Neural cell (in vitro differentiated cells): ENCODE measurements around the gene KANK4.

ENCODE experiments used
- EZH2 ChIP-seq: fragments of 200-600, 300-800 bp; shearing (Covaris generic), sonication (generic); IDR thresholded peaks from 2 replicates; pipeline ENCODE4 v1.6.1; 2014; ENCODE audit warnings: antibody characterized with exemption, low read length, borderline replicate concordance, mild to moderate bottlenecking; ENCODE audit not compliant: insufficient read depth, poor library complexity, severe bottlenecking
- MXI1 ChIP-seq: fragments of 450-650 bp; conservative IDR thresholded peaks from 2 replicates; pipeline ENCODE4 v1.6.1; 2014; ENCODE audit warnings: antibody characterized with exemption, mild to moderate bottlenecking; ENCODE audit not compliant: poor library complexity, severe bottlenecking
- POLR2AphosphoS5 ChIP-seq: IDR thresholded peaks from 2 replicates; pipeline ENCODE4 v1.6.1; 2012
- RAD21 ChIP-seq: fragments of 450-650 bp; conservative IDR thresholded peaks from 2 replicates; pipeline ENCODE4 v1.6.1; 2014; ENCODE audit warnings: antibody characterized with exemption, mild to moderate bottlenecking, moderate library complexity
- SMC3 ChIP-seq: fragments of 450-650 bp; conservative IDR thresholded peaks from 2 replicates; pipeline ENCODE4 v1.6.1; 2014; ENCODE audit warnings: antibody characterized with exemption, mild to moderate bottlenecking, moderate library complexity; ENCODE audit not compliant: poor library complexity
- TAF1 ChIP-seq: IDR thresholded peaks from 2 replicates; pipeline ENCODE4 v1.6.1; 2012; ENCODE audit warnings: low read depth
- TF ChIP-seq, protein P1 (sequence below): fragments of 450-650 bp; IDR thresholded peaks from 2 replicates; pipeline ENCODE4 v1.5.1; 2014; ENCODE audit warnings: antibody characterized with exemption, mild to moderate bottlenecking, moderate library complexity; ENCODE audit not compliant: poor library complexity, severe bottlenecking
- TF ChIP-seq, protein P2 (sequence below): IDR thresholded peaks from 2 replicates; pipeline ENCODE4 v1.6.1; 2012; ENCODE audit warnings: borderline replicate concordance

DNA sequence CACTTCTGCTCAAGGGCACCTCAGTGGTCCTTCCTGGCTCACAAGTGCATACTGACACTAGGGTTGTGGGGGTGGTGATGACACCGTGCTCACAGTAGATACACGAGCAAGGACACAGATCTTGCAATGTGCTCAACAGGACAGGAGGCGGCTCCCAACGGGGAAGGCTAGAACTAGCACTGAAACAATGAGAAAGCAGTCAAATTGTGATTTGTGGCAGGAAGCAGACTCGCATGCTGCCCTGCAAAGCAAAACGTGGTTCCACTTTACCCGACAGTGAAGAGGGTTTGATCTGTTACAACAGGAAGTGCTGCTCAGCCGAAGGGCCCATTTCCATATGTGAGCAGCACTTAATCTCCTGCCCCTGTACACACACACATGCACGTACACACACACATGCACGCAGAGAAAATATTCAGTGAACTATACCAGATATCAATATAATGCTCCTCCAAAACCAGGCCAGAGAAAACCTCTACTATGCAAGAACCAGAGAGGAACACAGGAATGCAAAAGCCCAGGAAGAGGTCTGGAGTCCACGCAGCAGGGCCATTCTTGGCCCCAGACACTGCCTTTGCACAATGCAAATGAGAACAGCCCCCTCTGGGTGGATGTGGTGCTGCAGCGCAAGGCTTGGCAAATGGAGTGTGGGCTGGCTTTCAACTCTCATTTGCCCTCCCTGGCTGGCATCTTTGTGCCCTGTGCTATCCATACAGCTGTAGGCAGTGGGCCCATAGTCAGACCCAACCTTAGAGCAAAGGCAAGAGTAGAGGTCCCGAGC lies 47.1 kb downstream of the KANK4 start:
- TF ChIP-seq SMC3 (no peak), TAF1 (no peak), EZH2 (no peak), MXI1 (no peak), POLR2AphosphoS5 (no peak), RAD21 (no peak)
- TF ChIP-seq, protein P1, sequence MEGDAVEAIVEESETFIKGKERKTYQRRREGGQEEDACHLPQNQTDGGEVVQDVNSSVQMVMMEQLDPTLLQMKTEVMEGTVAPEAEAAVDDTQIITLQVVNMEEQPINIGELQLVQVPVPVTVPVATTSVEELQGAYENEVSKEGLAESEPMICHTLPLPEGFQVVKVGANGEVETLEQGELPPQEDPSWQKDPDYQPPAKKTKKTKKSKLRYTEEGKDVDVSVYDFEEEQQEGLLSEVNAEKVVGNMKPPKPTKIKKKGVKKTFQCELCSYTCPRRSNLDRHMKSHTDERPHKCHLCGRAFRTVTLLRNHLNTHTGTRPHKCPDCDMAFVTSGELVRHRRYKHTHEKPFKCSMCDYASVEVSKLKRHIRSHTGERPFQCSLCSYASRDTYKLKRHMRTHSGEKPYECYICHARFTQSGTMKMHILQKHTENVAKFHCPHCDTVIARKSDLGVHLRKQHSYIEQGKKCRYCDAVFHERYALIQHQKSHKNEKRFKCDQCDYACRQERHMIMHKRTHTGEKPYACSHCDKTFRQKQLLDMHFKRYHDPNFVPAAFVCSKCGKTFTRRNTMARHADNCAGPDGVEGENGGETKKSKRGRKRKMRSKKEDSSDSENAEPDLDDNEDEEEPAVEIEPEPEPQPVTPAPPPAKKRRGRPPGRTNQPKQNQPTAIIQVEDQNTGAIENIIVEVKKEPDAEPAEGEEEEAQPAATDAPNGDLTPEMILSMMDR, result no peak
- TF ChIP-seq, protein P2, sequence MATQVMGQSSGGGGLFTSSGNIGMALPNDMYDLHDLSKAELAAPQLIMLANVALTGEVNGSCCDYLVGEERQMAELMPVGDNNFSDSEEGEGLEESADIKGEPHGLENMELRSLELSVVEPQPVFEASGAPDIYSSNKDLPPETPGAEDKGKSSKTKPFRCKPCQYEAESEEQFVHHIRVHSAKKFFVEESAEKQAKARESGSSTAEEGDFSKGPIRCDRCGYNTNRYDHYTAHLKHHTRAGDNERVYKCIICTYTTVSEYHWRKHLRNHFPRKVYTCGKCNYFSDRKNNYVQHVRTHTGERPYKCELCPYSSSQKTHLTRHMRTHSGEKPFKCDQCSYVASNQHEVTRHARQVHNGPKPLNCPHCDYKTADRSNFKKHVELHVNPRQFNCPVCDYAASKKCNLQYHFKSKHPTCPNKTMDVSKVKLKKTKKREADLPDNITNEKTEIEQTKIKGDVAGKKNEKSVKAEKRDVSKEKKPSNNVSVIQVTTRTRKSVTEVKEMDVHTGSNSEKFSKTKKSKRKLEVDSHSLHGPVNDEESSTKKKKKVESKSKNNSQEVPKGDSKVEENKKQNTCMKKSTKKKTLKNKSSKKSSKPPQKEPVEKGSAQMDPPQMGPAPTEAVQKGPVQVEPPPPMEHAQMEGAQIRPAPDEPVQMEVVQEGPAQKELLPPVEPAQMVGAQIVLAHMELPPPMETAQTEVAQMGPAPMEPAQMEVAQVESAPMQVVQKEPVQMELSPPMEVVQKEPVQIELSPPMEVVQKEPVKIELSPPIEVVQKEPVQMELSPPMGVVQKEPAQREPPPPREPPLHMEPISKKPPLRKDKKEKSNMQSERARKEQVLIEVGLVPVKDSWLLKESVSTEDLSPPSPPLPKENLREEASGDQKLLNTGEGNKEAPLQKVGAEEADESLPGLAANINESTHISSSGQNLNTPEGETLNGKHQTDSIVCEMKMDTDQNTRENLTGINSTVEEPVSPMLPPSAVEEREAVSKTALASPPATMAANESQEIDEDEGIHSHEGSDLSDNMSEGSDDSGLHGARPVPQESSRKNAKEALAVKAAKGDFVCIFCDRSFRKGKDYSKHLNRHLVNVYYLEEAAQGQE, result no peak
